HepG2 (cell line): Measurements from ENCODE around the gene KLHL33. TPM values are rescaled to one million over a fixed set of nuclear protein-coding genes. Genes with fewer than 3 reads are reported as not detected.

ENCODE experiments used
- KDM3A ChIP-seq: IDR thresholded peaks from 2 replicates; pipeline ENCODE4 v1.6.1; 2018; ENCODE audit warnings: low read depth, missing compliant biosample characterization
- NFAT5 ChIP-seq: sonication (generic); formaldehyde crosslinking; IDR thresholded peaks from 2 replicates; pipeline ENCODE4 v1.4.0; 2020; ENCODE audit warnings: missing genetic modification reagents
- PHF5A ChIP-seq: IDR thresholded peaks from one replicate; pipeline ENCODE4 v1.6.1; 2018; ENCODE audit warnings: low read depth, missing genetic modification reagents; ENCODE audit not compliant: unreplicated experiment
- PITX1 ChIP-seq: sonication (generic); formaldehyde crosslinking; IDR thresholded peaks from 2 replicates; pipeline ENCODE4 v1.5.1; 2020; ENCODE audit warnings: mild to moderate bottlenecking, missing genetic modification reagents
- SAP130 ChIP-seq: IDR thresholded peaks from 2 replicates; pipeline ENCODE4 v1.6.1; 2016; ENCODE audit warnings: low read depth
- SIX4 ChIP-seq: sonication (generic); formaldehyde crosslinking; IDR thresholded peaks from 2 replicates; pipeline ENCODE4 v1.4.0; 2020; ENCODE audit warnings: missing genetic modification reagents
- ZBTB7B ChIP-seq: sonication (generic); formaldehyde crosslinking; IDR thresholded peaks from 2 replicates; pipeline ENCODE4 v1.4.0; 2020; ENCODE audit warnings: missing genetic modification reagents
- ZKSCAN1 ChIP-seq: fragments of 150-350 bp; IDR thresholded peaks from 2 replicates; pipeline ENCODE4 v1.6.1; 2014; ENCODE audit warnings: low read length
- ZNF331 ChIP-seq: sonication (generic); formaldehyde crosslinking; IDR thresholded peaks from 2 replicates; pipeline ENCODE4 v1.4.0; 2020; ENCODE audit warnings: missing genetic modification reagents
- ZNF501 ChIP-seq: sonication (generic); formaldehyde crosslinking; IDR thresholded peaks from 2 replicates; pipeline ENCODE4 v1.5.1; 2020; ENCODE audit warnings: mild to moderate bottlenecking, moderate library complexity, missing genetic modification reagents
- ZNF878 ChIP-seq: sonication (generic); formaldehyde crosslinking; IDR thresholded peaks from 2 replicates; pipeline ENCODE4 v1.8.1; 2023; ENCODE audit warnings: mild to moderate bottlenecking, missing genetic modification reagents, moderate library complexity
- polyA plus RNA-seq, 8 experiments: library from polyadenylated mRNA; depleted of rRNA in 3 of 8; stranded (reverse) in 7 of 8; unstranded in 1 of 8; fragments of >200 nt; fragmentation: Illumina TruSeq in 4 of 8; extraction: Trizol in 4 of 8; gene quantifications; 2 replicates each; pipeline versions ENCODE4 v1.2.1 to v1.2.3, GENCODE V29; 2011 to 2016; ENCODE audit warnings: low read depth in 4 of 8, missing spikeins in 1 of 8, mixed read lengths in 1 of 8; ENCODE audit not compliant: insufficient read depth in 1 of 8
- total RNA-seq, 5 experiments: library from RNA; depleted of rRNA; stranded (reverse); fragments of >200 nt; fragmentation: Illumina TruSeq; extraction: Trizol; gene quantifications; 2 replicates each; pipeline ENCODE4 v1.2.3, GENCODE V29; 2016; ENCODE audit warnings: low read depth in 1 of 5
- TF ChIP-seq, protein P1 (sequence below): sonication (generic); formaldehyde crosslinking; IDR thresholded peaks from 2 replicates; pipeline ENCODE4 v1.5.1; 2020; ENCODE audit warnings: mild to moderate bottlenecking, missing genetic modification reagents, moderate library complexity
- TF ChIP-seq, protein P2 (sequence below): sonication (generic); formaldehyde crosslinking; IDR thresholded peaks from 2 replicates; pipeline ENCODE4 v1.5.0; 2020; ENCODE audit warnings: missing genetic modification reagents
- TF ChIP-seq, protein P3 (sequence below): sonication (generic); formaldehyde crosslinking; IDR thresholded peaks from 2 replicates; pipeline ENCODE4 v1.5.0; 2020; ENCODE audit warnings: mild to moderate bottlenecking, missing genetic modification reagents

Gene KLHL33
- total and polyA plus RNA-seq, 2 of the 13 experiments (the other 11 are each of a cell fraction or from before 2014, with no cell fraction given), result not detected

GRCh38 chr14:20455355-20456300 lies 19.7 kb upstream of the KLHL33 start (continued):
- 0 out of 2 replicates have a peak, but pooled peaks have one; percentile 55 for TF ChIP-seq ZNF878 (CRISPR knock-in tag)
- TF ChIP-seq PITX1, result 0 out of 2 replicates have a peak, but pooled peaks have one; percentile 40
- TF ChIP-seq ZKSCAN1, result no peak
- TF ChIP-seq, protein P1, sequence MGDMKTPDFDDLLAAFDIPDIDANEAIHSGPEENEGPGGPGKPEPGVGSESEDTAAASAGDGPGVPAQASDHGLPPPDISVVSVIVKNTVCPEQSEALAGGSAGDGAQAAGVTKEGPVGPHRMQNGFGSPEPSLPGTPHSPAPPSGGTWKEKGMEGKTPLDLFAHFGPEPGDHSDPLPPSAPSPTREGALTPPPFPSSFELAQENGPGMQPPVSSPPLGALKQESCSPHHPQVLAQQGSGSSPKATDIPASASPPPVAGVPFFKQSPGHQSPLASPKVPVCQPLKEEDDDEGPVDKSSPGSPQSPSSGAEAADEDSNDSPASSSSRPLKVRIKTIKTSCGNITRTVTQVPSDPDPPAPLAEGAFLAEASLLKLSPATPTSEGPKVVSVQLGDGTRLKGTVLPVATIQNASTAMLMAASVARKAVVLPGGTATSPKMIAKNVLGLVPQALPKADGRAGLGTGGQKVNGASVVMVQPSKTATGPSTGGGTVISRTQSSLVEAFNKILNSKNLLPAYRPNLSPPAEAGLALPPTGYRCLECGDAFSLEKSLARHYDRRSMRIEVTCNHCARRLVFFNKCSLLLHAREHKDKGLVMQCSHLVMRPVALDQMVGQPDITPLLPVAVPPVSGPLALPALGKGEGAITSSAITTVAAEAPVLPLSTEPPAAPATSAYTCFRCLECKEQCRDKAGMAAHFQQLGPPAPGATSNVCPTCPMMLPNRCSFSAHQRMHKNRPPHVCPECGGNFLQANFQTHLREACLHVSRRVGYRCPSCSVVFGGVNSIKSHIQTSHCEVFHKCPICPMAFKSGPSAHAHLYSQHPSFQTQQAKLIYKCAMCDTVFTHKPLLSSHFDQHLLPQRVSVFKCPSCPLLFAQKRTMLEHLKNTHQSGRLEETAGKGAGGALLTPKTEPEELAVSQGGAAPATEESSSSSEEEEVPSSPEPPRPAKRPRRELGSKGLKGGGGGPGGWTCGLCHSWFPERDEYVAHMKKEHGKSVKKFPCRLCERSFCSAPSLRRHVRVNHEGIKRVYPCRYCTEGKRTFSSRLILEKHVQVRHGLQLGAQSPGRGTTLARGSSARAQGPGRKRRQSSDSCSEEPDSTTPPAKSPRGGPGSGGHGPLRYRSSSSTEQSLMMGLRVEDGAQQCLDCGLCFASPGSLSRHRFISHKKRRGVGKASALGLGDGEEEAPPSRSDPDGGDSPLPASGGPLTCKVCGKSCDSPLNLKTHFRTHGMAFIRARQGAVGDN (CRISPR knock-in tag), result peak; percentile 54
- TF ChIP-seq KDM3A (CRISPR knock-in tag), result no peak
- TF ChIP-seq NFAT5 (CRISPR knock-in tag), result 0 out of 2 replicates have a peak, but pooled peaks have one; percentile 65
- peak; percentile 66 for TF ChIP-seq SAP130 (CRISPR knock-in tag)
- no peak for TF ChIP-seq ZNF331 (CRISPR knock-in tag)
- TF ChIP-seq, protein P2, sequence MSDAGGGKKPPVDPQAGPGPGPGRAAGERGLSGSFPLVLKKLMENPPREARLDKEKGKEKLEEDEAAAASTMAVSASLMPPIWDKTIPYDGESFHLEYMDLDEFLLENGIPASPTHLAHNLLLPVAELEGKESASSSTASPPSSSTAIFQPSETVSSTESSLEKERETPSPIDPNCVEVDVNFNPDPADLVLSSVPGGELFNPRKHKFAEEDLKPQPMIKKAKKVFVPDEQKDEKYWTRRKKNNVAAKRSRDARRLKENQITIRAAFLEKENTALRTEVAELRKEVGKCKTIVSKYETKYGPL (CRISPR knock-in tag), result no peak
- no peak for TF ChIP-seq SIX4 (CRISPR knock-in tag)
- no peak for TF ChIP-seq PHF5A (CRISPR knock-in tag)
- TF ChIP-seq ZNF501 (CRISPR knock-in tag), result peak; percentile 37
- no peak for TF ChIP-seq ZBTB7B
- TF ChIP-seq, protein P3, sequence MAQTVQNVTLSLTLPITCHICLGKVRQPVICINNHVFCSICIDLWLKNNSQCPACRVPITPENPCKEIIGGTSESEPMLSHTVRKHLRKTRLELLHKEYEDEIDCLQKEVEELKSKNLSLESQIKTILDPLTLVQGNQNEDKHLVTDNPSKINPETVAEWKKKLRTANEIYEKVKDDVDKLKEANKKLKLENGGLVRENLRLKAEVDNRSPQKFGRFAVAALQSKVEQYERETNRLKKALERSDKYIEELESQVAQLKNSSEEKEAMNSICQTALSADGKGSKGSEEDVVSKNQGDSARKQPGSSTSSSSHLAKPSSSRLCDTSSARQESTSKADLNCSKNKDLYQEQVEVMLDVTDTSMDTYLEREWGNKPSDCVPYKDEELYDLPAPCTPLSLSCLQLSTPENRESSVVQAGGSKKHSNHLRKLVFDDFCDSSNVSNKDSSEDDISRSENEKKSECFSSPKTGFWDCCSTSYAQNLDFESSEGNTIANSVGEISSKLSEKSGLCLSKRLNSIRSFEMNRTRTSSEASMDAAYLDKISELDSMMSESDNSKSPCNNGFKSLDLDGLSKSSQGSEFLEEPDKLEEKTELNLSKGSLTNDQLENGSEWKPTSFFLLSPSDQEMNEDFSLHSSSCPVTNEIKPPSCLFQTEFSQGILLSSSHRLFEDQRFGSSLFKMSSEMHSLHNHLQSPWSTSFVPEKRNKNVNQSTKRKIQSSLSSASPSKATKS, result no peak
